Liver (tissue), 3 donors: Measurements from ENCODE around the gene BCAN.

Experiments
- EGR1 ChIP-seq, 2 donors: IDR thresholded peaks; 2 replicates each; pipeline ENCODE4 v1.6.1; 2016 to 2018; ENCODE audit warnings: antibody characterized with exemption in 2 of 2, low read depth in 2 of 2
- FOXA2 ChIP-seq: IDR thresholded peaks from 2 replicates; pipeline ENCODE4 v1.6.1; 2016; ENCODE audit warnings: antibody characterized with exemption
- HNF4A ChIP-seq, 2 donors: conservative IDR thresholded peaks; 2 replicates each; pipeline ENCODE4 v1.6.1; 2016; ENCODE audit warnings: antibody characterized with exemption in 2 of 2, mild to moderate bottlenecking in 2 of 2
- HNF4G ChIP-seq: IDR thresholded peaks from 2 replicates; pipeline ENCODE4 v1.6.1; 2016; ENCODE audit warnings: antibody characterized with exemption
- RAD21 ChIP-seq, 2 donors: IDR thresholded peaks; 2 replicates each; pipeline ENCODE4 v1.6.1; 2016; ENCODE audit warnings: antibody characterized with exemption in 2 of 2, mild to moderate bottlenecking in 2 of 2
- RXRA ChIP-seq, 2 donors: IDR thresholded peaks; 2 replicates each; pipeline ENCODE4 v1.6.1; 2017 to 2018; ENCODE audit warnings: antibody characterized with exemption in 2 of 2, mild to moderate bottlenecking in 1 of 2
- SP1 ChIP-seq: IDR thresholded peaks from 2 replicates; pipeline ENCODE4 v1.6.1; 2018; ENCODE audit warnings: antibody characterized with exemption, mild to moderate bottlenecking
- TAF1 ChIP-seq: conservative IDR thresholded peaks from 2 replicates; pipeline ENCODE4 v1.6.1; 2016; ENCODE audit warnings: antibody characterized with exemption, mild to moderate bottlenecking
- YY1 ChIP-seq: IDR thresholded peaks from 2 replicates; pipeline ENCODE4 v1.6.1; 2016; ENCODE audit warnings: antibody characterized with exemption, mild to moderate bottlenecking
- TF ChIP-seq, protein P1 (sequence below): fragments of 150-350 bp; IDR thresholded peaks from 2 replicates; pipeline ENCODE4 v1.5.1; 2017; ENCODE audit warnings: improper control_type of control experiment, low read depth, low read length; ENCODE audit not compliant: missing input control
- TF ChIP-seq, protein P2 (sequence below): IDR thresholded peaks from 2 replicates; pipeline ENCODE4 v1.6.1; 2016; ENCODE audit warnings: antibody characterized with exemption
- TF ChIP-seq, protein P3 (sequence below): IDR thresholded peaks from 2 replicates; pipeline ENCODE4 v1.6.1; 2016; ENCODE audit warnings: antibody characterized with exemption, mild to moderate bottlenecking
- TF ChIP-seq, protein P4 (sequence below): IDR thresholded peaks from 2 replicates; pipeline ENCODE4 v1.6.1; 2016; ENCODE audit warnings: antibody characterized with exemption
- TF ChIP-seq, protein P5 (sequence below): IDR thresholded peaks from 2 replicates; pipeline ENCODE4 v1.6.1; 2016; ENCODE audit warnings: antibody characterized with exemption
- donor health status: healthy.
- donor health status: healthy.

DNA sequence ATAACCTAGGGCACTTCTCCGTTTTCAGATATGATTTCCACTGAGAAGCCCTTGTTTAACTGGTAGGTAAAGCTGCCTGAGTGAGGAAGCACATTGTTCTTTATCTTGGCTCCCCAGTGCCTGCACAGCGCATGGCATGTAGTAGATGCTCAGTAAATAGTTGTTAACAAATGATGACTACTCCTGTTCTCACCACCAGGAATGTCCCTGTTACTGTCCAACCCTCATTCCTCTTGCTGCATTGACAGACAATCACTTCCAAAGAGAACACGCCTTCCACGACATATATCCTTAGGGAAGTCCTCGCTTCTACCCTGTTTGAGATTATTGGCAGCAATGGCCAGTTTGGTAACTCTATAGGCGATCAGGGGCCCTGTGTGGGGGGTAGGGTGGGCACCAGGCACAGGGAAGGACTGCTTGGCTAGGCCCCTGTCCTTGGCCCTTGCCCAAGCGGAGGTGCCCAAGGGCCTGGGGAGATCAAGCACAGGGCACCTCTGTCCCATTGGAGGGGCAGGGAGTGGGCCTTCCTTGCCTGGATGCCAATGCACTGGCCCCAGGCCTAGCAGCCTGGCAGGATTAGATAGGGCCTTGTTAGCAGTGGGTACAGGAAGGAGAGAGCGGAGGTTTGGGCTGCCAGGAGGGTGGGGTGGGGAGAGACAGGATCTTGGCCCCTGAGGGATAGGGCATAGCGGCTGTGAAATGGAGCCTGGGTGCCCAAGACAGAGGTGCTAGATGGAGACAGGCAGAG lies 25.1 kb downstream of the BCAN start:
- TF ChIP-seq, protein P1, sequence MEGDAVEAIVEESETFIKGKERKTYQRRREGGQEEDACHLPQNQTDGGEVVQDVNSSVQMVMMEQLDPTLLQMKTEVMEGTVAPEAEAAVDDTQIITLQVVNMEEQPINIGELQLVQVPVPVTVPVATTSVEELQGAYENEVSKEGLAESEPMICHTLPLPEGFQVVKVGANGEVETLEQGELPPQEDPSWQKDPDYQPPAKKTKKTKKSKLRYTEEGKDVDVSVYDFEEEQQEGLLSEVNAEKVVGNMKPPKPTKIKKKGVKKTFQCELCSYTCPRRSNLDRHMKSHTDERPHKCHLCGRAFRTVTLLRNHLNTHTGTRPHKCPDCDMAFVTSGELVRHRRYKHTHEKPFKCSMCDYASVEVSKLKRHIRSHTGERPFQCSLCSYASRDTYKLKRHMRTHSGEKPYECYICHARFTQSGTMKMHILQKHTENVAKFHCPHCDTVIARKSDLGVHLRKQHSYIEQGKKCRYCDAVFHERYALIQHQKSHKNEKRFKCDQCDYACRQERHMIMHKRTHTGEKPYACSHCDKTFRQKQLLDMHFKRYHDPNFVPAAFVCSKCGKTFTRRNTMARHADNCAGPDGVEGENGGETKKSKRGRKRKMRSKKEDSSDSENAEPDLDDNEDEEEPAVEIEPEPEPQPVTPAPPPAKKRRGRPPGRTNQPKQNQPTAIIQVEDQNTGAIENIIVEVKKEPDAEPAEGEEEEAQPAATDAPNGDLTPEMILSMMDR, result no peak
- TF ChIP-seq, protein P2, sequence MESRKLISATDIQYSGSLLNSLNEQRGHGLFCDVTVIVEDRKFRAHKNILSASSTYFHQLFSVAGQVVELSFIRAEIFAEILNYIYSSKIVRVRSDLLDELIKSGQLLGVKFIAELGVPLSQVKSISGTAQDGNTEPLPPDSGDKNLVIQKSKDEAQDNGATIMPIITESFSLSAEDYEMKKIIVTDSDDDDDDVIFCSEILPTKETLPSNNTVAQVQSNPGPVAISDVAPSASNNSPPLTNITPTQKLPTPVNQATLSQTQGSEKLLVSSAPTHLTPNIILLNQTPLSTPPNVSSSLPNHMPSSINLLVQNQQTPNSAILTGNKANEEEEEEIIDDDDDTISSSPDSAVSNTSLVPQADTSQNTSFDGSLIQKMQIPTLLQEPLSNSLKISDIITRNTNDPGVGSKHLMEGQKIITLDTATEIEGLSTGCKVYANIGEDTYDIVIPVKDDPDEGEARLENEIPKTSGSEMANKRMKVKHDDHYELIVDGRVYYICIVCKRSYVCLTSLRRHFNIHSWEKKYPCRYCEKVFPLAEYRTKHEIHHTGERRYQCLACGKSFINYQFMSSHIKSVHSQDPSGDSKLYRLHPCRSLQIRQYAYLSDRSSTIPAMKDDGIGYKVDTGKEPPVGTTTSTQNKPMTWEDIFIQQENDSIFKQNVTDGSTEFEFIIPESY, result no peak
- TF ChIP-seq RAD21 (IDR thresholded peaks at IDR 0.05) (no peak), HNF4G (no peak), TAF1 (no peak), HNF4A (conservative IDR thresholded peaks at IDR 0.05) (no peak), RXRA (IDR thresholded peaks at IDR 0.05) (no peak), EGR1 (IDR thresholded peaks at IDR 0.05; ENCODE audit: low read depth in 2 of 2) (no peak), SP1 (no peak), FOXA2 (no peak), YY1 (no peak)
- TF ChIP-seq, protein P3, sequence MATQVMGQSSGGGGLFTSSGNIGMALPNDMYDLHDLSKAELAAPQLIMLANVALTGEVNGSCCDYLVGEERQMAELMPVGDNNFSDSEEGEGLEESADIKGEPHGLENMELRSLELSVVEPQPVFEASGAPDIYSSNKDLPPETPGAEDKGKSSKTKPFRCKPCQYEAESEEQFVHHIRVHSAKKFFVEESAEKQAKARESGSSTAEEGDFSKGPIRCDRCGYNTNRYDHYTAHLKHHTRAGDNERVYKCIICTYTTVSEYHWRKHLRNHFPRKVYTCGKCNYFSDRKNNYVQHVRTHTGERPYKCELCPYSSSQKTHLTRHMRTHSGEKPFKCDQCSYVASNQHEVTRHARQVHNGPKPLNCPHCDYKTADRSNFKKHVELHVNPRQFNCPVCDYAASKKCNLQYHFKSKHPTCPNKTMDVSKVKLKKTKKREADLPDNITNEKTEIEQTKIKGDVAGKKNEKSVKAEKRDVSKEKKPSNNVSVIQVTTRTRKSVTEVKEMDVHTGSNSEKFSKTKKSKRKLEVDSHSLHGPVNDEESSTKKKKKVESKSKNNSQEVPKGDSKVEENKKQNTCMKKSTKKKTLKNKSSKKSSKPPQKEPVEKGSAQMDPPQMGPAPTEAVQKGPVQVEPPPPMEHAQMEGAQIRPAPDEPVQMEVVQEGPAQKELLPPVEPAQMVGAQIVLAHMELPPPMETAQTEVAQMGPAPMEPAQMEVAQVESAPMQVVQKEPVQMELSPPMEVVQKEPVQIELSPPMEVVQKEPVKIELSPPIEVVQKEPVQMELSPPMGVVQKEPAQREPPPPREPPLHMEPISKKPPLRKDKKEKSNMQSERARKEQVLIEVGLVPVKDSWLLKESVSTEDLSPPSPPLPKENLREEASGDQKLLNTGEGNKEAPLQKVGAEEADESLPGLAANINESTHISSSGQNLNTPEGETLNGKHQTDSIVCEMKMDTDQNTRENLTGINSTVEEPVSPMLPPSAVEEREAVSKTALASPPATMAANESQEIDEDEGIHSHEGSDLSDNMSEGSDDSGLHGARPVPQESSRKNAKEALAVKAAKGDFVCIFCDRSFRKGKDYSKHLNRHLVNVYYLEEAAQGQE, result no peak
- TF ChIP-seq, protein P4, sequence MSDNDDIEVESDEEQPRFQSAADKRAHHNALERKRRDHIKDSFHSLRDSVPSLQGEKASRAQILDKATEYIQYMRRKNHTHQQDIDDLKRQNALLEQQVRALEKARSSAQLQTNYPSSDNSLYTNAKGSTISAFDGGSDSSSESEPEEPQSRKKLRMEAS, result no peak
- TF ChIP-seq, protein P5, sequence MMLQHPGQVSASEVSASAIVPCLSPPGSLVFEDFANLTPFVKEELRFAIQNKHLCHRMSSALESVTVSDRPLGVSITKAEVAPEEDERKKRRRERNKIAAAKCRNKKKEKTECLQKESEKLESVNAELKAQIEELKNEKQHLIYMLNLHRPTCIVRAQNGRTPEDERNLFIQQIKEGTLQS, result no peak
